Measurements from ENCODE around the gene FSHR. TPM values are rescaled to one million over a fixed set of nuclear protein-coding genes. Genes with fewer than 3 reads are reported as not detected.

FSHR gene
- total and polyA plus RNA-seq, 2 of the 8 experiments (the other 6 are each of a cell fraction or from before 2014, with no cell fraction given): not detected

DNA sequence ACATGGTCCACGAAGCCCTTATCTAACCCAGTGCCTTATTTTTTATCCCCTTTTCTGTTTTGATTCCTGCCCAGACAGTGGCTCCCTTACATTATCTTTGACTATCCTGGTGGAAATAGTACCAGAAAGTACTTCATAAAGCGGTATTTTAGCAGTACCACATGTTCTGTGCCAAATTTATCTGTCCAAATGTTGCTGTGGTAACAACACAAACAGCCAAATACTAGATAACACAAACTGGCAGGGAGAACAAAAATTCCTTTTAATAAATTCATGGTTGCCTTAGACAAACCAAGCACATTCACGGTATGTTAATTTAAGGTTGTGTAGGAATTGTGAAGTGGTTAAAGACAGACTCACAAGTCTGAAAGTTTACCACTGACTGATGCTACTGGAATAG, 210.9 kb downstream of the FSHR start:
- ChIA-PET POLR2A (ENCODE audit: partially characterized antibody) (no interaction called here), CTCF (ENCODE audit: partially characterized antibody) (interaction anchor here (0.7 to 2.1 kb wide), 3 partner anchors 16 to 1459 kb away, joined by 3 to 5 read pairs (median 3); no protein-coding TSS in a partner anchor)
- Histone ChIP-seq H3K23ac (ENCODE audit: insufficient read length) (no peak overlapping the region), H3K23me2 (ENCODE audit: low read depth, low read length) (no peaks in the 10 kb centered on the region; the same call in 1 of the 2 replicates), H2BK20ac (ENCODE audit: low read length) (no peak overlapping the region), H3K4ac (replicated peaks; ENCODE audit: insufficient read length, low read depth, low read length) (no peak overlapping the region), H4K8ac (ENCODE audit: extremely low read depth, insufficient read depth, low read length) (no peak overlapping the region), H2AK5ac (ENCODE audit: low read depth, low read length) (no peak overlapping the region), H3K4me1 (replicated peaks in 1 of 4; ENCODE audit: control insufficient read depth in 3 of 4, insufficient read depth in 4 of 4, low read length in 3 of 4) (0 out of 7 replicates have a peak, but pooled peaks cover 0 to 2% (median 0%) of the 10 kb centered on the region in 4 experiments), H3K18ac (ENCODE audit: extremely low read depth, low read length) (no peak overlapping the region), H3K79me1 (ENCODE audit: low read depth, low read length) (no peaks in the 10 kb centered on the region), H3K79me2 (ENCODE audit: control insufficient read depth in 1 of 2, insufficient read depth in 2 of 2, low read length in 2 of 2) (no peaks in the 10 kb centered on the region), H3K14ac (ENCODE audit: insufficient read length) (no peak overlapping the region), H3K56ac (replicated peaks; ENCODE audit: insufficient read length, low read depth, low read length) (no peak overlapping the region), H3K27ac (ENCODE audit: low read depth, low read length) (no peak overlapping the region), H3K36me3 (ENCODE audit: control insufficient read depth in 2 of 4, insufficient read depth in 4 of 4, low read length in 3 of 4) (no peaks in the 10 kb centered on the region), H2BK120ac (replicated peaks; ENCODE audit: low read depth, low read length) (no peak overlapping the region), H4K5ac (ENCODE audit: insufficient read length, low read depth, low read length) (no peak overlapping the region), H4K91ac (replicated peaks; ENCODE audit: insufficient read length, low read length) (no peak overlapping the region), H3K9ac (replicated peaks in 1 of 4; ENCODE audit: extremely low read depth in 1 of 4, low read depth in 3 of 4, low read length in 3 of 4) (no peak overlapping the region), H2BK5ac (ENCODE audit: low read depth, low read length) (no peak overlapping the region), H2AFZ (ENCODE audit: low read length) (no peak overlapping the region), H2BK12ac (ENCODE audit: low read depth, low read length) (no peak overlapping the region), H2BK15ac (ENCODE audit: low read length) (no peak overlapping the region), H3K9me3 (ENCODE audit: insufficient read depth in 2 of 2, low read depth in 1 of 2, low read length in 1 of 2) (no peaks in the 10 kb centered on the region), H3K4me3 (ENCODE audit: extremely low read depth in 1 of 4, insufficient read depth in 2 of 4, low read depth in 3 of 4, low read length in 4 of 4) (no peak overlapping the region), H3K27me3 (replicated peaks in 1 of 4; ENCODE audit: control insufficient read depth in 3 of 4, extremely low read depth in 1 of 4, insufficient read depth in 3 of 4, low read length in 3 of 4) (no peaks in the 10 kb centered on the region), H3K4me2 (ENCODE audit: insufficient read depth in 1 of 2, low read depth in 2 of 2, low read length in 2 of 2) (no peak overlapping the region), H4K20me1 (replicated peaks in 1 of 2; ENCODE audit: control insufficient read depth in 1 of 2, insufficient read depth in 2 of 2, low read length in 2 of 2) (no peaks in the 10 kb centered on the region)
- WGBS, 2 experiments (ENCODE audit: extremely low coverage in 1 of 2, insufficient coverage in 1 of 2, insufficient read length in 1 of 2, insufficient replicate concordance in 2 of 2, low coverage in 1 of 2, low lambda C conversion rate in 2 of 2, missing lambda C conversion rate in 1 of 2): 84% methylated on average over 3 of the region's 3 CpGs; no CpG with 5 or more reads in 1 of the 2 experiments
- no peak for FAIRE-seq
- DNase-seq (ENCODE audit: low read depth in 1 of 2, low spot score in 2 of 2): no peak
- TF ChIP-seq SP4 (IDR thresholded peaks at IDR 0.05; ENCODE audit: low read length) (no peak), BACH1 (IDR thresholded peaks at IDR 0.05; ENCODE audit: low read length) (no peak), BCL11A (IDR thresholded peaks at IDR 0.05; ENCODE audit: low read depth in 2 of 2, low read length in 2 of 2) (no peak), SIRT6 (IDR thresholded peaks at IDR 0.05; ENCODE audit: low read length) (no peak), SAP30 (IDR thresholded peaks at IDR 0.05; ENCODE audit: insufficient read depth, insufficient replicate concordance, low read length) (no peak), POLR2AphosphoS5 (IDR thresholded peaks at IDR 0.05; ENCODE audit: low read depth, low read length) (no peak), CBX5 (IDR thresholded peaks at IDR 0.05; ENCODE audit: low read depth, low read length) (no peak), KDM5A (IDR thresholded peaks at IDR 0.05; ENCODE audit: low read length) (no peak), TEAD4 (IDR thresholded peaks at IDR 0.05; ENCODE audit: low read depth, low read length) (no peak), RAD21 (IDR thresholded peaks at IDR 0.05 in 1 of 2, conservative IDR thresholded peaks at IDR 0.05 in 1 of 2; ENCODE audit: low read depth in 2 of 2, low read length in 2 of 2) (no peak)
- TF ChIP-seq, protein P1, sequence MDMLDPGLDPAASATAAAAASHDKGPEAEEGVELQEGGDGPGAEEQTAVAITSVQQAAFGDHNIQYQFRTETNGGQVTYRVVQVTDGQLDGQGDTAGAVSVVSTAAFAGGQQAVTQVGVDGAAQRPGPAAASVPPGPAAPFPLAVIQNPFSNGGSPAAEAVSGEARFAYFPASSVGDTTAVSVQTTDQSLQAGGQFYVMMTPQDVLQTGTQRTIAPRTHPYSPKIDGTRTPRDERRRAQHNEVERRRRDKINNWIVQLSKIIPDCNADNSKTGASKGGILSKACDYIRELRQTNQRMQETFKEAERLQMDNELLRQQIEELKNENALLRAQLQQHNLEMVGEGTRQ (IDR thresholded peaks at IDR 0.05; ENCODE audit: low read length): no peak
